GM21515 (cell line): ENCODE measurements around the gene BBC3.

Source experiments
- ATAC-seq: cut with Tn5 transposase; IDR thresholded peaks from one replicate; pipeline ENCODE4 v1.9.1; 2021; ENCODE audit not compliant: unreplicated experiment

Gene BBC3

DNA sequence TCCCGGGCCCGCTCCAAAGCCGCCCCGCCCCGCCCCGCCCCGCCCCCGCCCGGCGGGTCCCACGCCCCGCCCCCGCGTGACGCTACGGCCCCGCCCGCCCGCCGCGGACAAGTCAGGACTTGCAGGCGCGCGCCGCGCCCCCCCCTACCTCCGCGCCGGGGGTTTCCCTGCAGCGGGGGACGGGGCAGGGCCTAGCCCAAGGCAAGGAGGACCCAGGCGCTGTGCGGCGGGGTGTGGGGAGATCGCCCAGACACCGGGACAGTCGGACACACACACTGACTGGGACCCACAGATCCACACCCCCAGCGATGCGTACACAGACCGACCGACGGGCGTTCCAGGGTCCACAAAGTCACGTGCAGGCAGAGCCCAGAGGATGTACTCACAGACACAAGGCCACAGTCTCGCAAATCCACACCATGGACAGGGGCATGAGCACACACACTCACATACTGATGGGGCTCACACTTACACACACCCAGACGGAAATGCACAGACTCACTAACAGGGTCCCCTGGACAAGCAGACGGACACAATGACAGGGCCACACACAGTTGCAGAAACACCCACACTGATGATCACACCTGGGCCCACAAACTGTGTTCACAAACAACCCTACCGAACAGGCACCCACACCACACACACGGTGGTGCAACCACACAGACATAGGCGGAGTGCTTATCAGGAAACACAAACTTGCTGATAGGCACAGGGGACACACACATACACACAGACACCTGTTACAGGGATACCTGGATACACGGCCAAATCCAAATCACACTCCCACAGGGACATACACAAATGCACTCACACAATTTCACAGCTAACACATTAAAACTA, 436 bp upstream of the BBC3 start:
- ATAC-seq = peak; percentile 24

DNA sequence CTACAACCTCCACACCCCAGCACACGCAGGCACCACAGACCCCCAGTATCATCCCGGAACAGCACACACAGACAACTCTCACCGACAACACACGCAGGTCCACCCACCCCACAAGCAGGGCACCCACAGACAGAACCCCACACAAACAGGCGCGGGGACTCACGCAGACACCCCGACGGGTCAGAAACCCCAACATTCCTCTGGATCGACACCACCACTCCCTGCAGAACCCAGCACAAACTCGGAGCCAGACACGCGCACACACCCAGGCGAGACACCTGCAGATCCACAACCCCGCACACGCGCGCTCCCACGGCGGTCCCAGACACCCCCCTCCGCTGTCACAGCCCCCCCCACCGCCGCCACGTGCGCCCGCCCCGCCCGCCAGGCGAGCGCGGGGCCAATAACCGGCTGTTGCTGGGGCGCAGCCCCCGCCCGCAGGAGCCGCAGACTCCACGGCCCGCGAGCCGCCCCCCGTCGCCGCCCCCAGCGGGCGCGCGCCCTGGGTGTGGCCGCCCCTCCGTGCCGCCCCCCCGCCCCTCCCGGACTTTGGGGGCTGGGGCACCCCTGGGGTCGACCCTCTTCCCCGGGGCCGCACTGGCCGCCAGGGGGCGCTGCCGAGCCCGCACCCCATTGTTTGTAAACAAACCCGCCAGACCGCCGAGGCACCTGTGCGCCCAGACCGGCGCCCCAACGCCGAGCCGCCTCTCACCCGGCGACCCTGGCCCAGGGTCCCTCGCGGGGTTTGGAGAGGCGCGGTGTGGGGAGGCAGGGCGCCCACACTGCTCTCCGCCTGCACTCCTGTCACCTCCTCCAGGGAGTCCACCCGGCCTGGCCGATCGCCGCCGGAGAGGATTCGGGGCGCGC, 712 bp downstream of the BBC3 start:
- peak; percentile 23 for ATAC-seq

DNA sequence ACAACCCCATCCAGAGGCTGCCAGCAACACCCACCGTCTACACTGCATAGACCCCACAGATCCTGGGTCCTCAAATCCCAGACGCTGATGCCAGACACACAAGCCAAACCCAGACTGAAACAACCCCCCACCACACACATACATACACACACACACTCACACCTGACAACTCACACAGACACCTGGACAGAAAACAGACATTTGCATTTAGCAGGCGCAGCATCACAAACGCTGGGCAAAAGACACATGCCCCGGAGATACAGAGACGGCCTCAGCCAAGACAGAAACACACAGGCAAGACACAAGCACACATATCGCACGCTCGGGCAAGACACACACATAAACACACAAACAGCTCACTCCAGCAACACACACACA, 1.3 kb downstream of the BBC3 start:
- ATAC-seq = no peak

DNA sequence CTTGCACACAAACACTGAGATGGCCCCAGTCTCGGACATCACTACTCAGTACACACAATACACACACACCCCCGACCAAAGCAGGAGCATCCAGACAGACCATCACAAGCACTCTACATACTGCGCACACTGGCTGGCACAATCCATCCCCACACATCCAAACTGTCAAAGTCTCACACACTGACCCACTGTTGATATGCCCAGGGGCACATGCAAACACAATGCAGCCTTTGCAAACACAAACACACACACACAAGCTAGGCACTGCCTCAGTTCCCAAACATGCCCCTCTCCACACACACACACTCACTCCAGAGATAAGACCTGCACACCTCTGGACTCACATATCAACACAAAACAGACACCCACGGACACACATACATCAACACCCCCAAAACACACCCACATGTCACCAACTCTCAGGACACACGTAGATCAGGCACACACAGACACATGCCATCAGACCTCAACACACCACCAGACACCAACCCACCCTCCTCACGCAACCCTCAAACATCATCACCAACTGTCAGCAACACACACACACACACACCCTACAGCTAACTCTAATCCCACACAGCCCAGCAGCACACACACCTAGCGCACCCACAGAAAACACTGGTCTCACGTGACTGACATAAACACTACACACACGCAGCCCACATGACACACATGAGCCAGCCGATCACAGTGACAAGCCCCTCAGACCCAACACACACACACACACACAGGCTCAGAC, 1.9 kb downstream of the BBC3 start:
- no peak for ATAC-seq

DNA sequence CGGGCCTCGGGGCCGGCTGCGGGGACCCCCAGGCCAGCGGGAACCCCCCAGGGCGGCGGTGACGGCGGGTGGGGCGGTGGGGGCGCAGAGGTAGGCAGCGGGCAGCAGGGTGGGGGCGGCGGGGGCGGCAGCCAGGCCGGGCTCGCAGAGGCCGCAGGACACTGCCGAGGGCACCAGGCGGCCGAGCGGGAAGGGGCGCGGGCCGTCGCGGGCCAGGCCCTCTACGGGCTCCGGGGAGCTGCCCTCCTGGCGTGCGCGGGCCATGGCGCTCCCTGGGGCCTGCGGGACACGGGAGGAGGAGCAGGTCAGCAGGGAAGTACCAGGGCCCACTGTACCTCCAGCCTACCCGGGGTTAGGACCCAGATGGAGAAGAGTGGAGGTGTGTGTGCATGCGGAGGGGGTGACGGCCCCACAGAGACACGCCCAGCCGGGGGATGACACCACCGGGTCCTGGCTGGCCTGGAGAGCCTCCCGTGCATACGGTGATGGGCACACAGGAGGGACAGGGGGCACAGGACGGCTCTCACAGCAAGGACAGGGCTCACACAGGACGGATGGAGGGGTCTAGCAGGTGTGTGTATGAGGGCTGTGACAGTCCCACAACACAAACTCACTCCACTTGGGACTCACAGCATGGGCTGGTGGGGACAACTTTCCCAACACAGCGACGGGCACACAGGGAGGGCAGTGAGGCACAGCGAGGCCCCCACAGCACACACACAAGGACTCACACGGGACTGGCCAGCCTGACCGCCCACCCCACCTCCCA, 2.6 kb downstream of the BBC3 start:
- no peak for ATAC-seq

DNA sequence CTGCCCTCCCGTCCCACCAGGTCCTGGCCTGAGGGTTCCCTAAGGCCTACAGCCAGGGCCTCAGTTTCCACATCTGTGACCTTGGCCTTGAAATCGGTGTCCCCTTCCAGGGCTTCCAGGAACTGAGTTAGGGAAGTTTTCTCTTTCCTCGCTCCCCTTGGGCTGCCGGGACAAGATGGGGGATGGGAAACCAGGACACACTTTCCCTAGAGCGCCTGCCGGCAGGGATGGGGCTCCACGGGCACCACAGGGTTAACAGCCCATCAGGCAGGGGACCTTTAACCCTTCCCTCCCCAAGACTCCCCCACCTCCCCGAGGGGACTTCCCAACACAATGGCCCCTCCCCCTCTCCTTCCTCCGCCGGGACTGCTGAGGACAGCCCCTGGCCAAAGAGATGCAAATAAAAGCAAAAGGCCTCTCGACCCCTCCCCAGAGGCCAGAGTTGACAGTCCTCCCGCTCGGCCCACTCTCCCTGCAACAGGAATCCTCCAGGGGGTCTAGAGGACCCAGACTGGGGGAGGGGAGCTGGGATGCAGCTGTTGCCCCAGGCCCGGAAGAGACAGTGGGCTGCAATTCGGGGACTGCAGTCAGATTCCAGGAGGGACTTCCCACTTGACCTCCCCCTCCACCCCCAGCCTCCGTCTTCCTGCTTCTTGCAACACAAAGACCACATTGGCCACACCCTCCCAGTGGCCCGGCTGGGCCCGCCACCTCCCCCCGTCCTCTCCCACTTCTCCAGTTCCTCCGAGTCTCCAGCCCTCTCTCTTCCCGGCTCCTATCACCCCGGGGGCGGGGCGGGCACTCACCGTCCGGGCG, 3.4 kb downstream of the BBC3 start:
- no peak for ATAC-seq

DNA sequence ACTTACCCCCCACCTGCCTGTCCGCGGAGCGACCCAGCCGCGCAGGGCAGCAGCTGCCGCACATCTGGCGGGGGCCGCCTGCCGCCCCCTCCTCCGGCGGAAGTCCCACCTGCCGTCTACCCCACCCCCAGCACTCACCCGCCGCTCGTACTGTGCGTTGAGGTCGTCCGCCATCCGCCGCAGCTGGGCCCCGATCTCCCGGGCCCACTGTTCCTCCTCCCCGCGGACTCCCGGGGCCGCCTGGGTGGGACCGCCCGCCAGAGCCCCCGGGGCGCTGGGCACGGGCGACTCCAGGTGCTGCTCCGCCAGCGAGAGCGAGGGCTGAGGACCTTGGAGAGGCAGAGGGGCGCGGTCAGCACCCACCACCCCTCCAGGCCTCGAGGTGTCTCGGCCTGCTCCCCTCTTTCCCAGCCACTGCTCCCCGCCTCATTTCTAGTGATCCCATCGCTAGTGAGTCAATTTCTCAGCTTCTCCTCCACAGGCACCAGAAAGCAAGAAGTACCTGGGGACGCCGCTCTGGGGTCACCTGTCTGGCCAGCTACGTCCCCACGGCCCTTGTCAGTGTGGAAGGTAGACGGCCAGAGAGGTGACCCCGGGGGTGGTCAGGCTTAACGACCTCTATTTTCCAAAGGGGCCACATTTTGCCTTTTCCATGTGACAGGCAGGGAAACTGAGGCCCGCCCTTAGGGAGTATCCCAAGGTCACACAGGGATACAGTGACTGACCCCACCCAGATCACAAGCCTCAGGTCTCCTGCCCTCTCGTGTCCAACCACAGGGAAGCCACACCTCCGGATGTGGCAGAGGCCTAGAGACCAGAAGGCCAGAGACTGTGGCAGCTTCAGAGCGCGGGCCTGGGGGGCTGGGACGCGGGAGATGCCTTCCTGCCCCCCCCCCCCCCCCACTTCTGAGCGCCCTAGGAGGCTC, 4.3 kb downstream of the BBC3 start:
- peak; percentile 22 for ATAC-seq

DNA sequence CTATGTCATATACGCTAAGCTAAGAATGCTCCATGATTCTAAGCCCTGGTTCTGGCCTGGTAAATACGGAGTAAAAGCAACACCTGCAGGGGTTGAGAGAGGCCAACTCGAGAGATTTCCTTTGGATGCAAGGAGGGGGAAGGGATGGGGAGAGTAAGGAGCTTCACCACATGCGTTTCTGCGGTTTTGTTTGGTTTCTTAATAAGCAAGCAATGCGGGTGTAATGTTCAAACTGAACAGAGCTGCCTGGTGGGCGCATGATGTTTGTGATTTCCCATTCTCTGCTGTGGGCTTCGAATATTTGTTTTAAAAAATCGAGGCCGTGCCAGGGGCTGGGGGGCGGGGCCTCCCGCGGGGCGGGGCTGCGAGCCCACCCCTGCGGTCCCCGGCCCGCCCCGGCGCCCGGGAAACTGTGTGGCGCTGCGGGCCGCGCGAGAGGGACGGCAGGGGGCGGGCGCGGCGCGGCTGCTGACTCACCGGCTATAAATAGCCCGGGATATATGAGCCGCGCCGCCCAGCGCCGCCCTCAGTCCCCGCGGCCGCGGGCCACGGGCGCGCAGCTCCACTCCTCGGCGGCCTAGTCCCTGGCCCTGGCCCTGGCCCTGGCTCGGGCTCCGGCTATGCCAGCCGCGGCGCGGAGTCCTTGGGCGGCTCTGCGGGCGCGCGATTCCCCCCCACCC, 5.1 kb downstream of the BBC3 start:
- peak; percentile 43 for ATAC-seq

DNA sequence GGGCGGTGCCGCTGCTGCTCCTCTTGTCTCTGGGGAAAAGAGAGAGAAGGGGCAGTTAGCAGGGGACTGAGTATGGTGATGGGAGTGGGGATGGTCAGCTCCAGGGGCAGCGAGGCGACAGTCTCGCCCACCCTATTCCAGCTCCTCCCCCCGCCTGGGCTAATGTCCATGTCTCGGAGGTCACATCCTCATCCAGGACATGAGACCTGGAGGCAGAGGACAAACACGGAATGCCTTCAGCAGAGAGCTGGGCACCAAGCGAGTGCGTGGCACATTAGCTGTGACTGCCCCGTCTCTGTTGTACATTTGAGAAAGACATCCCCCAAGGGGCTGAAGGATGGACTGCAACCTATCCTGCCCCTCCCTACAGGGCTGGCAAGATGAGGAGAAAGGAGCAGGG, 9.1 kb downstream of the BBC3 start:
- no peak for ATAC-seq

DNA sequence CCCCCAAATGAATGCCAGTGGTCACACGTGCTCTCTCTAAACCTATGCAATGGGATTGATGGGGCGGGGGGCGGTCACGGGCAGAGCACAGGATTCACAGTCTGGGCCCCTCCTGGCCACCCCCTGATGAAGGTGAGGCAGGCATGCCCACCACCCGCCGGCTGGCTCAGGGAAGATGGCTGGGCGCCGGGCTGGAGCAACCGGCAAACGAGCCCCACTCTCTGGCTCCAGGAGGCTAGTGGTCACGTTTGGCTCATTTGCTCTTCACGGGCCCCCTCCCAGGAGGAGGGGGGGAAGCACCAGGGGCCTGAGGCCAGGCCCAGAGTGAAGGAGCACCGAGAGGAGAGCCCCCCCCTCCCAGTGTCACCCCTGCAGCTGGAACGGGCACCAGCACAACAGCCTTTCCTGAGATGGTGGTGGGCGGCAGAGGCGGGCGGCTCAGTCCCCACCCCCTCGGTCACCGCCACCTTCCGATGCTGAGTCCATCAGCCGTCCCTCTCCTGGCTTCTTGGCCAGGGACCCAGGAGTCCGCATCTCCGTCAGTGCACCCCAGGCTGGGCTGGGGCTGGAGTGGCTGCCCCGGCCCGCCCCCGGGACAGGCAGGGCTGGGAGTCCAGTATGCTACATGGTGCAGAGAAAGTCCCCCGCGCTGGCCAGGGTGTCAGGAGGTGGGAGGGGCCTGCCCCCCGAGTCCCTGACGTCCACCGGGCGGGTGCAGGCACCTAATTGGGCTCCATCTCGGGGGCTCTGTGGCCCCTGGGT, 9.7 kb downstream of the BBC3 start:
- ATAC-seq = no peak

DNA sequence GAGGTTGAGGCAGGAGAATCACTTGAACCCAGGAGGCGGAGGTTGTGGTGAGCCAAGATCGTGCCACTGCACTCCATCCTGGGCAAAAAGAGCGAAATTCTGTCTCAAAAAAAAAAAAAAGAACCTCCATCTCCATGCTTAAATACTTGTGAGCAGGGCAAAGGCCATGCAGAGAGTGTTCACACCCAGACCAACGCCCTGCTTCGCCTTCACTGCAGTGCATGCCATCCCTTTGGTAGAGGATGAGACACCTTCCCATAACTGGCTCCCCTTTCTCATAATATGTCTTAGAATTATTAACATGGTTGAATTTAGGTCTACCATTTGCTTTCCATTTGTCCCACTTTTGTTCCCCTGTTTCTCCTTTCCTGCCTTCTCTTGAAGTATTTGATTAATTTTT, 15.4 kb downstream of the BBC3 start:
- no peak for ATAC-seq

DNA sequence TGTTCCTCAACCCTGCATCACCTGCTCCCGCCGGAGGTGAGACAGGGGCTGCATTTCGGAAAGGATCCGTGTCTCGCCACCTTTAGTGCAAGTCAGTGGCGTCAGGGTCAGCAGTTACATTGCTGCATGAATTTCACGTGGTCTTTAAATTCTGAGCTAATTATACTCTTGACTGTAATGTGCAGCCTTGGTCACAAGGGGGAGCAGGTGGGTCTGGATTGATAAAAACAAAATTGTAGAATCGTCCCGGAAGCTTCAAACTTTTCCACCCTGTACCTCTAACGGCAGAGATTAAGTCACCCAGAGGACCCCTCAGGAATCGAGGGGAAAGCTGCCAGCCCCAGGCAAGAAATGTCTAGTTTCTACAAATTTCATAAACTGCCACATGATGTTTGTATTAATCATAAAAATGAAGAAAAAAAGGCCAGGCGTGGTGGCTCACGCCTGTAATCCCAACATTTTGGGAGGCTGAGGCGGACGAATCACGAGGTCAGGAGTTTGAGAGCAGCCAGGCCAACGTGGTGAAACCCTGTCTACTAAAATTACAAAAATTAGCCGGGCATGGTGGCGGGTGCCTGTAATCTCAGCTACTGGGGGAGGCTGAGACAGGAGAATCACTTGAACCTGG, 20.2 kb downstream of the BBC3 start:
- no peak for ATAC-seq

DNA sequence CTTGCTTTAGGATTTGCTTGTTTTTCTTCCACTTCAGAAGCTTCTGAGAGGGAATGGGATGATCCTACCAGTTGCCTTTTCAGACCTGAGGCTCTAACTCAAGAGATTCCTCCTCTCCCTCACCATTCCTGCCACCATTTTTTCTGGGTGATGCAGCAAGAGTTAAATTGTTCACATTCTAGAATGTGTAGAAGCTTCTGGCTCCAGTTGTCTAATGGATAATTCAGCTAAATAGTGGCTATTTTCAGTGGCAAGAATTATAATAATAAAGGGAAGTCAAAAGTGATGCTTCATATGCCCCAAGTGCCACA, 20.9 kb downstream of the BBC3 start:
- no peak for ATAC-seq

DNA sequence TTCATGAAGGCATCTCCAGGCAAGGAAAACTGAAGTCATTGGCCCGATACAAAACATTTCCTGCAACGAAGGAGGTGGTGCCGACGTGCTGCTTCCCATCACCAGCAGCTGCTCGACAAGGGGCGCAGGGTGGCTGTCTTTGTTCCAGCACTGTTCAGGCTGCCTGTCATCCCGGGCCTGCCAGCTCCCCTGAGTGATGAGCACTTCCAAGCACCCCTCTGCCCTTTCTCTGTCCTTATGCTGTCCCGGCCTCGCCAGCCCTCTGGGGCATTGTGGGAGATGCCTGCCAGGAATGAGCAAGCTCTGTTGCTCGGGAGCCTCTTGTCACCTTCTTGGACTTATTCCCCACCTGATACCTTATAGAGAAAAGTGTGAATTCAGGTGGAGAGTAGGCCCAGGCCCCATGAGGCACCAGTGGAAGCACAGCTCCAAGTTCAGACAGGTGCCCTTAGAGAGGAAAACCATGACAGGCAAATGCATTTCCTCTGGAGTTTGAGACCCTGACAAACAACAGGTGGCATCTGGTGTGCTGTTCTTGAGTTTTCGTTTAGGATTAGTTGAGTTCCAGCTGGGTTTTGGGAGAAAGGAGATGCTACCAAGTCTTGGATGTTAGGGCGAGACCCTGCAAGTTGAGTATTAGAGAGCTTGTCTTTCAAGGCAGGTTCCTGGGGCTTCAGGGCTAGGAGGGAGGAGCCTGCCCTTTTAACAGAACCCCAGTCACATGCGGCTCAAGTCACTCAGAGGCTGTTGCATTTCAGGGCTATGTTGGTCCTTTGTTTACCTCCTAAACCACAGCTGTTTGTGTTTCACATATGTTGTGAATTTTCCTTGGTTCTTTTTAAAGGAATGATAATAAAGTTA, 21.4 kb downstream of the BBC3 start:
- no peak for ATAC-seq

DNA sequence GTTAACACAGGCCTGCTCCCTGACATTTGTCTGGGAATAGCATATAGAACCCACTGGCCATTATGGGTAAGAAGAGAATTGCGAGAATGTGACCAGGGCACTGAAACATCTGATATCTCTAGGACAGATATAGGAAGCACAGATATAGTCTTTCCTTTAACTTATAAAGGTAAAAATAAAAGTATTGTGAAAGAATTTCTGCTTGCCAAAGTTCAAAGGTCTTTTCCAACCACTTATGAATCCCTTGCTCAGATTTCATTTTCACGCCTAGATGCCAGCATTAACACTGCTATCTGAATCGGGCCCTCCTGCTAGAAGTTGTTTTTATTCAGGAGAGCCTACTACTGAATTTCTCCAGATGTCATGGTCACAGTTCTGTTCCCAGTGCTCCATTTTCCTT, 27.7 kb downstream of the BBC3 start:
- ATAC-seq = no peak

DNA sequence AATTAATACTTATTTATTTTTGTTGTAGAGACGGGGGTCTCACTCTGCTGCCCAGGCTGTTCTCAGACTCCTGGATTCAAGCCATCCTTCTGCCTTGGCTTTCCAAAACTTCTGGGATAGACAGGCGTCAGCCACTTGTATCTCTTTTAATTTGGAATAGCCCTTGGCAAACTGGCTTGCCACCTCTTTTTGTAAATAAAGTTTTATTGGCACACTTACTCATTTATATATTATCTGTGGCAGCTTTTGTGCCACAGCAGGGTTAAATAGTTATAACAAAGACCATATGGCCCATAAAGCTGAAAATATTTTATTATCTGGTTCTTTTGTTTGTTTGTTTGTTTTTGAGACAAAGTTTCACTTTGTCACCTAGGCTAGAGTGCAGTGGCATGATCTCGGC, 30.5 kb downstream of the BBC3 start:
- no peak for ATAC-seq
